ENCODE measurements around the gene ALCAM.
A peak's percentile ranks its signal among the peaks of the same experiment; 100 is the strongest.

Gene ALCAM

DNA sequence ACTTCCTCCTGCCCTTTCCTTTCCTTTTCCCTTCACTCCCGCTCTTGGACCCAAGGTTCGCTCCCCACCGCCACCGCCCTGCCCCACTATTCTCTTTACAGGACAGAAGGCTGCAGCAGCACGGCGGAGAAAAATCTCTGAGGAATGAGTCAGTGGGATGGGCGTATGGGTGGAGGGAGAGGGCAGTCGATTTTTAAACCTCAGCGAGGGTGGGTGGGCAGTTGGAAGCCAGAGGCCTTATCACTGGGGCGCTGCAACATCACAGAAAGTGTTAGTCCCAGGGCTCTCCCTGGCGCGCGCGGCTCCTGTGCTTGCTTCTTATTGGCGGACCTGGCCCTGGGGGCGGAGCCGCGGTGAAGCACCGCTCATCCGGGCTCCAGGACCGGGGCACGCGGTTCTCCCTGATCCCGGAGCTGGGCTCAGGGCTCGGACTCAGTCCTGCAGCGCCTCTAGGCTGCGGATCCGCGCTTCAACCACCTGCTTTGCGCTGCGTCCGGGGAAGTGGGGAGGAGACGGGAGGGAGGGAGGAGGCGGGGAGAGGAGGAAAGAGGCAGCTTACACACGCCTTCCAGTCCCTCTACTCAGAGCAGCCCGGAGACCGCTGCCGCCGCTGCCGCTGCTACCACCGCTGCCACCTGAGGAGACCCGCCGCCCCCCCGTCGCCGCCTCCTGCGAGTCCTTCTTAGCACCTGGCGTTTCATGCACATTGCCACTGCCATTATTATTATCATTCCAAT lies at the start of gene ALCAM:
TSS of gene ALCAM (plus strand) at position 584 of the 737 bp plus-strand sequence.
- DNase-seq: peak; percentile 98

DNA sequence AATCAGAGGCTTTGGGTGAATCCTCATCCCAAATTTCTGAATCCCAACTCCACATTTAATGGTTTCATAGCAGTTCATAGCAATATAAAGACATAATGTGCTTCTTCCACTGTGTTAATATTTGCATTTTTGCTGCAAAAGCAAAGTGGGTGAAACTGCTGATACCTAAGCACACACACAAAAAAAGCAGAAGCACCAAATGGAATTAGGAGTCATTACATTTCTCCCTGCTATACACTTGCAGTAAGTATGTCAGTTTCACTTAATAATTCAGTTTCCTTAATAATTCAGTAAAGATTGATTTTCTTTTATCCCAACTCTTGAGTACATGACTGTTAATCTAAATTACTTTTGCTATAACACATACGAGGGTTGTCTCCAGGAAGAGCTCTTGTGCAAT lies 48.9 kb upstream of the ALCAM start:
- DNase-seq: peak; percentile 46

DNA sequence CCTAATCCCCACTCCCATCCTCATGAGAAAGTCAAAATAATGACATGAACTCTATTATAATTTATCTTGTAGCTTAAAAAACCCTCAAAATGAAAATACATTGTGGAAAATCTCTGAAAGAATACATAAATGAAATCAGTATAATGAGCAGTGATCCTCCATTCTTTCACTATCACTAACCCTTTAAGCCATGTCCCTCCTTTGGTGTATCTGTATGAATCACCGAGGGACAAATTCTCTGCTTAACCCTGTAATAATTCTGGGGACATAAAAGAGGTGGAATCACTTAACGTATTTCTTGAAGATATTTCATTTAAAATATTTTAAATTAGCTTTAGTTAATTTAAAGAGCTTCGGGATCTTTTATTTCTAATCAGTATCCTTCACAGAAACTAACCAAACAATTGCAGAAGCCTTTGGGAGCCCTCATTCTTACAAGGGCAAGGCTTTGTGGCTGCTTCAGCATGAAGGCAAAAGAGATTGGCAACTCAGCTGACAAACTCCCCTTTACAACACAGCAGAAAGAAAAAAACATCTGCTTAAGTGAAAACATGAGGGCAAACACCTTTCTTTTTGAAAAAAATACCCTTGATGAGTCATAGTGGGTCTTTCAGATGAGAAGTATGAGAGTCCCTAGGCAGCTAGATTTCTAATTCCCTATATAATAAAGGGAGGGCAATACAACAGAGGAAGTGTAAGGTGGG lies 44.0 kb upstream of the ALCAM start:
- no peak for DNase-seq

- no peak for DNase-seq
These were observed 43.5 kb upstream of the ALCAM start for GRCh38 chr3:105323274-105323599.

DNA sequence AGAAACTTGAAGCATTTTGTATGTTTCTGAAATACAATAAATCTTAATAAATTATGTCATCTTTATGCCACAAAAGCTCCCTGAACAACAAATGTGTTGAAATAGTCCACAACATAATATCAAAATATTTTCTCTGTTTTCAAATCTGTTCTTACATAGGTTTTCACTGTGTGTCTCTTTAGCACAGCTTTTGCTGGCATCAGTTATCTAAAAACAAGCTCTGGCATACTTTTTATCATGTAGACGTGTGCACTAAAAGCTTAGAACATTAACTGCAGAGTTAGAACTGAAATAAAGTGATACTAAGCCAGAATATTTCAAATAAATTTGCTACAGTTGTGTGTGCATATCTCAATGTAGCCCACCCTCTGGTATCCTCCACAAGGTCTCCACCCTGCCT lies 41.8 kb upstream of the ALCAM start:
- DNase-seq: no peak

- DNase-seq: peak; percentile 85
These were observed 38.9 kb upstream of the ALCAM start for GRCh38 chr3:105327662-105328337.

DNA sequence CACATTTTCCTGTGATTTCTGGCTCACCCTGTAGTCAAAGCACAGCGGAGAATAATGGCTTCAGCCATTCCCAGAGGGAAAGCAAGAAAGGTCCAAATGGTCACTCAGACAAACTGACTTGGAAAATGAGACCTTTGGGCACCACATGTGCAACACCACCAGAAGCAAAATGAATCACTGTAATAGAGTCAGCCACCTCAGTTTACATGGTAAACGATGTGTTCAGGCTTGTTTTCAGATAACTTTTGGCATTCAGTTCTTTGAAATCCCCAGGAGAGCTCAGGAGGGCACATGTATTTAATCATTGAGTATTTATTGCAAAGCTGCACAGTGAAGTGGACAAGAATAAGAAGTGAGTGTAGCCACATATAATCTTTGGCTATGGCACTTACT lies 38.4 kb upstream of the ALCAM start:
- no peak for DNase-seq

GRCh38 chr3:105332961-105333360 lies 33.7 kb upstream of the ALCAM start:
- no peak for DNase-seq

DNA sequence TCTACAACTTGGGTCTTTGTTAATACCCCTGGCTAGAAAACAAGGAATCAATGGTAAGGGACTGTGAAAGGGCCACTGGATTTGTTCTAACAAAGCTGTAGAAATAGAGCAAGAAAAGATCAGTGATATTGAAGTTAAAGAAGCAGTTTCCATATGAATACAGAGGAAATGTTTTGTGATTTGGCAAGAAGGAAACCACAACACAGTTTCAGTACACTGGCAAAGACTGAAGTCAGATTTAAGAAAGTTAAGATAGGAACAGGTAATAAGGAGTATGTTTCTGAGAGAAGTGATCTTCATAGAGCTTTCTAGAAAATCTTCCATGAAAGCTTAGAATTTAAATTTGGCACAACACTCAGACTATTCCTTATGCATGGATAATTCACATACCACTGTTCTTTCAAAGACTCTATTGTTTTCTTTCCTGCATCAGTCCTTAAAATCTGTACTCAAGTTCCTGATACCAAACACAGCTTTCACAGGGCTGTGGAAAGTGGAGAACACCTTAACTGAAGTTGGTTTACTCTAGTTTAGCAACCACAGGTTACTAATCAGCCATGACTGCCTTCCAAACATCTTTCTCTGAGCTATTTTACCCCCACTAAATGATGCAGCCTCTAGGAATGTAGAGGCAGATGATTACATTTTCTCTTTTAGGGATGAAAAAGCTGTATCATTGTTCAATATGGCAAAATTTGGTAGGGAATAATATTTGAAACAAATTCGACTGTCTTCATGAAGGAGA lies 32.4 kb upstream of the ALCAM start:
- DNase-seq: peak; percentile 54

DNA sequence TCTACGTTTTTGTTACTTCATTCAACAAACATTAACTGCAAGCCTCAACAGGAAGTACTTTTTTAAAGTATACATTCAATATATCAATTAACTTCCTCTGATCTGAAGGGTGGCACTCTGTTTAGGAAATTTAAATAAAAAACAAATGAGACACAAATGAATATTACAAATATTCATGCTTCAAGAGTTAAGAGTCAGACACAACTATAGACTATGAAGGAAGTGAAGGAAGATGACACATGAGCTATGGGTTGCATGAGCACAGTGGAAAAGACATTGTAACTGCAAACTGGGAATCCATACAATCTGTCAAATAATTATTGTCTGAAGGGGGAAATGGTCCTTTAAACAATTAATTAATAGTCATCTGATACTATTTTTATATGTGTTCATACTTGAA lies 26.8 kb upstream of the ALCAM start:
- DNase-seq: no peak

DNA sequence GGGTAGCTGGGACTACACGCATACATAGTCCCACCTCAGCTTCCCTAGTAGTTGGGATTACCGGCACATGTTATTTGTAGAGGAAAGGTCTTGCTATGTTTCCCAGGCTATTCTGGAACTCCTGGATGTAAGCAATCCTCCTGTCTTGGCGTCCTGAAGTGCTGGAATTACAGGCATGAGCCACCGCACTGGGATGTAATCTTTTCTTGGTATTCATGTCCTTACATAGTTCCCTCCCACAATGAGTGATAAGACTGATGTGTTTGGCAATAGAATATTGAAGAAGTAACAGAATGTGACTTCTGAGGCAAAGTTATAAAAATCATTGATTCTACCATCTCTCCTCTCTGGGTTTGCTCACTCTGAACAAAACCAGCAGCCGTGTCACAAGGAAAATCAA lies 22.7 kb upstream of the ALCAM start:
- DNase-seq: no peak

- DNase-seq: peak; percentile 53
These were observed 21.6 kb upstream of the ALCAM start for GRCh38 chr3:105345156-105345555.

- no peak for DNase-seq
These were observed 18.9 kb upstream of the ALCAM start for GRCh38 chr3:105347625-105348302.

GRCh38 chr3:105348307-105348706 lies 18.4 kb upstream of the ALCAM start:
- DNase-seq: peak; percentile 53

GRCh38 chr3:105349684-105350387 lies 16.9 kb upstream of the ALCAM start:
- no peak for DNase-seq

DNA sequence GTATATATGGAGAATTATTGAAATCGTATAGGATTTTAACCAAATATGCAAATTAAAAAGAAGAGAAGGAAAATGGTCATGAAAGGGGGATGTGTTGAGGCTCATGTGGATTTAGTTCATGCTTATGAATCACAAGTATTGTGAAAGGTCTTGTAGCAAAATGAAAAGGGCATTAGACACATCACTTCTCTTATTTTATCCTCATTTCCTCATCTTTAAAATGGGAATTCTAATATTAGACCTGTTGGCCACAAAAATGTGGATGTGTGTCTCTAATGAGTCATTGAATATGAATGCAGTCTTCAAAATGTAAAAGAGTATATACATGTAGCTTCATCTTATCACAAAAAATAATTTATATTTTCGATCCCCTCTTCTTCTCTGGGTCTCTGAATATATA lies 14.9 kb upstream of the ALCAM start:
- peak; percentile 96 for DNase-seq

- peak; percentile 79 for DNase-seq
These were observed 13.7 kb upstream of the ALCAM start for GRCh38 chr3:105352976-105353375.

DNA sequence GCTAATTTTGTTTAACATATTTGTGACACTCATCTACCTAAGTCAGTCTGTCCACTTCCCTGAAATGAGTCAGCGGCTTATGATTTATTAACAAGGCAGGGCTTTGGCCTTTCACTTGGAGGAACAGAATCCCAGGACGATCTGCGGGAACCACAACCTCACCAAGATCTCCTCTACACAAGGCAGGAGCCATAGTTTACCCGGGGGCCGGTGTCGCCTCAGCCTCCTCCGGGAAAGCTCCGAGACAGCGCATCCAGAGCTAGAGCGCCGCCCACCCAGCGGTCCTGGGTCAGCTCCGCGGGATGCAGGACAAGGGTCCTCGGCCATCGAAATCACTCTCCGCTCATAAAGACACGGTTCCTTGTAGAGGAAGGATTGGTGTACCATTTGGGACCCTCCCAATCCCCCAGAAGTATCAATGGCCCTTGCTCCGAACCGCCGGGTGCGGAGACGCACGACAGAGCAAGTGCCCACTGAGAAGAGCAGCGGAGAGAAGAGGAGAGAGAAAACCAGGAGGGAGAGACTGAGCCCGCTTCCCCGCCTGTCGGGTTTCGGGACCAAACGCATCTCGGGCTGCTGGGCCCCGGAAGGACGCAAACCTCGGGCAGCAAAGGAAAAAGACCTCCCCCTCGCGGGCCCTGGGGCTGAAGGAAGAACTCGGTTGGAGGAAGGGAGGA lies 13.1 kb upstream of the ALCAM start:
- DNase-seq: peak; percentile 92

GRCh38 chr3:105354429-105354828 lies 12.3 kb upstream of the ALCAM start:
- DNase-seq: no peak

GRCh38 chr3:105355408-105356061 lies 11.2 kb upstream of the ALCAM start:
- peak; percentile 88 for DNase-seq

- no peak for DNase-seq
These were observed 10.3 kb upstream of the ALCAM start for GRCh38 chr3:105356396-105356795.

All from inflammatory macrophage treated with lipopolysaccharide for 4 hours (primary cell).